AG10803 (cell line): Measurements from ENCODE around the gene PAQR7.
A peak's percentile ranks its signal among the peaks of the same experiment; 100 is the strongest.

ENCODE experiments used
- DNase-seq: peaks from one replicate; pipeline ENCODE4 v3.0.0; 2010; ENCODE audit warnings: low read depth
- H3K4me3 ChIP-seq: 2 replicates; pipeline ENCODE4 v1.5.1; 2011; ENCODE audit warnings: mild to moderate bottlenecking, low read length, control low read depth
- CTCF ChIP-seq: conservative IDR thresholded peaks from 2 replicates; pipeline ENCODE4 v1.5.1; 2011; ENCODE audit warnings: mild to moderate bottlenecking, low read length, control low read depth, inconsistent platforms

PAQR7 gene

DNA sequence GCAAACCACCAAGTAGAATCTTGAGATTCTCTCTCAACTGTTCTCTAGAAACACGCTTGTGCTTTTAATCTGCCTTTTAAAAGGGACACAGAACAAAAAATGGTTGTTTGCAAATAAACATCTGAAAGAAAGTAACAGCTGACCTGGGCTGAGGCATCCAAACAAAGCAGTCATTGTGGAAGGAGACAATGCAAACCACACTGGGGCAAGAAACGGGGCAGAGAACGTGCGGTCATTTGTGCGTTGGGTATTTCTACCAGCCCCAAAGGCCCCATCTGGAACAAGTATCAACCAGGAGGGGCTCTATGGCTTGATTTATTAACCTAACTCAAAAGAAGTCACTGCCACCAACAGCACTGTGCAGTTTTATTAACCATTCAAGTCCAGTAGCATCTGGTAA is 24.7 kb upstream of the PAQR7 start:
- TF ChIP-seq CTCF, result no peak
- no peak for DNase-seq
- no peak overlapping the region for H3K4me3 ChIP-seq

GRCh38 chr1:25899792-25900191 is 24.3 kb upstream of the PAQR7 start:
- TF ChIP-seq CTCF, result no peak
- no peak overlapping the region for H3K4me3 ChIP-seq
- DNase-seq, result peak; percentile 43

GRCh38 chr1:25898223-25899015 is 22.9 kb upstream of the PAQR7 start:
- no peak overlapping the region for H3K4me3 ChIP-seq
- no peak for TF ChIP-seq CTCF
- DNase-seq, result no peak

GRCh38 chr1:25897754-25898153 is 22.2 kb upstream of the PAQR7 start:
- no peak for DNase-seq
- H3K4me3 ChIP-seq, result no peak overlapping the region
- no peak for TF ChIP-seq CTCF

DNA sequence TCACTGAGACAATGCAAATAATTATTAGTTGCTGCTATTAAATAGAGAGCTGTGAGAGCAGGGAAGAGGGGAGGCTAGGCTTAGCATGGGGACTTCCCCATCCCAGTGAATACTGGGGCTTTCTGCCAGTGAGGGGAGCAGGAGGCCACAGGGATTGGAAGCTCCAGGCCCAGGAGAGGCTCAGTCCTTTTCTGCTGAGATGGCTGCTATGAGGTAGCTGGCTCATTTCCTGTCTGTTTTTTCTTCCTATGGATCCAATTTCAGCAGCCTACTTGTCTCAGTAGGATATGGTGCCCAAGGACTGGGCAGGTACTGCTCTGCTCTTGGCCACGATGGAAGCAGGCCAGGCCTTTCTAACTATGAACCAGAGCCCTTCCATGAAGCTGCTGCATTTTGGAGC is 20.8 kb upstream of the PAQR7 start:
- H3K4me3 ChIP-seq, result no peak overlapping the region
- no peak for DNase-seq
- no peak for TF ChIP-seq CTCF

DNA sequence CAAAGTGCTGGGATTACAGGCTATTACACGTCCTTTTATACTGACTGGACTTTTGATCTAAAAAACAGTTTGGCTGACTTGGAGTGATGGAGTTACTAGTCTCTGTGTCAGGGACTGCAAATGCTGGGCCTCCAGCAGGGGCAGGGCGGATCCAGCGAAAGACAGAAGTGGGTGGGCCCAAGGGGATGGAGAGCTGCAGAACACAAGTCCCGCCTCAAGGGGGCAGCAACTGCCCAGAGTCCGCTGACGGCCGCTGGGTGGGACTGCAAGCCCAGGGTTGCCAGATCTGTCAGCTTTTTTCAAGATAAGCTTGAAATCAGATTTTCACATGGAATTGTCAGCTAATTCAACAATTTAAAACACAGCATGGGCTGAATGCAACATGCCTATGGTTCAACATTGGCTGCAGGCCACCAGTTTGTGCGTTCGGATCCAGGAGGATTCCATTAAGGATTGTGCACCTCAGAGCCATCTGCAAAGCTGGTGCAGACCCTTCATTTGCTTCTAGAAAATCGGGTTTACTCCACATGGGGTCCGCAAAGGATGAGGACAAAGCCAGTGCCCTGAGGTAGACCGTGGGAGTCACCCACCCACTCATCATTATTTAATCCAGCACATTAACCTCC is 20.0 kb upstream of the PAQR7 start:
- peak; percentile 89 for DNase-seq
- TF ChIP-seq CTCF, result peak; percentile 100
- no peak overlapping the region for H3K4me3 ChIP-seq

DNA sequence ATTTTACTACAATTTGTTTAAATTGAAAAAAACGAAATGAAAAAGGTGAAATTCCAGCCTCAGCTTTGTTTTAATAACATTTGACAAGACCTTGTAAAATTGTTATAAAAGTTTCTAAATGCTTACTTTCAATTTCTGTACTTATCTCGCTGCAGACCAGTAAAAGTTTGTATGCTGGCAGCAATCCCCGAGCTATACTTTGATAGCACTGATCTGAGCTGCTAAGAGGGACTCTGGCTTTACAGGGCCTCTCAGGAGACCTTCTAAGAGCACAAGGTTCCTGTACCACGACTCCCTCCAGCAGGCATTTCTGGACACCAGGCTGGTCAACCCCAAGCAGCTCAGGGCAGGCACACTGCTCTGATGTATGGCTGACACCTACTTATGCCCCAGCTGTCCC is 17.6 kb upstream of the PAQR7 start:
- TF ChIP-seq CTCF, result no peak
- DNase-seq, result no peak

More for the DNA sequence above, 17.6 kb upstream of the PAQR7 start:
- H3K4me3 ChIP-seq, result no peak overlapping the region
